HepG2 (cell line): ENCODE results near the gene PTCRA. TPM values are rescaled to one million over a fixed set of nuclear protein-coding genes. Genes with fewer than 3 reads are reported as not detected.

Experiments
- CC2D1A ChIP-seq: sonication (generic); formaldehyde crosslinking; IDR thresholded peaks from 2 replicates; pipeline ENCODE4 v1.8.1; 2023; ENCODE audit warnings: mild to moderate bottlenecking, missing genetic modification reagents
- CEBPB ChIP-seq: IDR thresholded peaks from 2 replicates; pipeline ENCODE4 v1.6.1; 2011; ENCODE audit warnings: low read depth, low read length, improper control_type of control experiment, borderline replicate concordance
- E2F5 ChIP-seq: sonication (generic); formaldehyde crosslinking; conservative IDR thresholded peaks from 2 replicates; pipeline ENCODE4 v1.4.0; 2020; ENCODE audit warnings: missing genetic modification reagents
- HDAC6 ChIP-seq: fragments of 200-600 bp; sonication (generic); IDR thresholded peaks from 2 replicates; pipeline ENCODE4 v1.7.0; 2017; ENCODE audit warnings: mild to moderate bottlenecking, antibody characterized with exemption, low read length, low read depth
- HNRNPL ChIP-seq: fragments of 200-400 bp; formaldehyde crosslinking; IDR thresholded peaks from 2 replicates; pipeline ENCODE4 v1.6.1; 2017; ENCODE audit warnings: mild to moderate bottlenecking, low read depth, low read length
- MAF1 ChIP-seq: sonication (generic); formaldehyde crosslinking; IDR thresholded peaks from 2 replicates; pipeline ENCODE4 v1.5.0; 2020; ENCODE audit warnings: missing genetic modification reagents, borderline replicate concordance
- MYC ChIP-seq: sonication (generic); formaldehyde crosslinking; IDR thresholded peaks from 2 replicates; pipeline ENCODE4 v1.9.0; 2021; ENCODE audit warnings: missing genetic modification reagents, borderline replicate concordance
- RCOR2 ChIP-seq: IDR thresholded peaks from 2 replicates; pipeline ENCODE4 v1.6.1; 2016; ENCODE audit warnings: missing biosample characterization, missing genetic modification reagents
- RFX3 ChIP-seq: IDR thresholded peaks from 2 replicates; pipeline ENCODE4 v1.6.1; 2016; ENCODE audit warnings: missing biosample characterization, missing genetic modification reagents
- SYNCRIP ChIP-seq: fragments of 200-400 bp; formaldehyde crosslinking; IDR thresholded peaks from 2 replicates; pipeline ENCODE4 v1.6.1; 2018; ENCODE audit warnings: mild to moderate bottlenecking, low read depth, low read length; ENCODE audit not compliant: insufficient read depth
- TCF7 ChIP-seq: sonication (generic); IDR thresholded peaks from 2 replicates; pipeline ENCODE4 v1.6.1; 2016; ENCODE audit warnings: antibody characterized with exemption, low read depth
- THAP9 ChIP-seq: sonication (generic); formaldehyde crosslinking; IDR thresholded peaks from 2 replicates; pipeline ENCODE4; 2020; ENCODE audit warnings: missing genetic modification reagents, mild to moderate bottlenecking, borderline replicate concordance
- ZNF225 ChIP-seq: sonication (generic); formaldehyde crosslinking; IDR thresholded peaks from 2 replicates; pipeline ENCODE4 v1.4.0; 2020; ENCODE audit warnings: mild to moderate bottlenecking, missing genetic modification reagents
- ZNF44 ChIP-seq: sonication (generic); formaldehyde crosslinking; IDR thresholded peaks from 2 replicates; pipeline ENCODE4 v1.5.1; 2020; ENCODE audit warnings: mild to moderate bottlenecking, missing genetic modification reagents
- ZNF562 ChIP-seq: sonication (generic); formaldehyde crosslinking; IDR thresholded peaks from 2 replicates; pipeline ENCODE4 v1.8.0; 2022; ENCODE audit warnings: missing genetic modification reagents, borderline replicate concordance
- ZNF609 ChIP-seq: sonication (generic); formaldehyde crosslinking; IDR thresholded peaks from 2 replicates; pipeline ENCODE4 v1.4.0; 2020; ENCODE audit warnings: mild to moderate bottlenecking, missing genetic modification reagents, borderline replicate concordance
- ZNF674 ChIP-seq: sonication (generic); formaldehyde crosslinking; IDR thresholded peaks from 2 replicates; pipeline ENCODE4 v1.5.0; 2020; ENCODE audit warnings: low read depth, mild to moderate bottlenecking, missing genetic modification reagents
- ZNF691 ChIP-seq: sonication (generic); formaldehyde crosslinking; IDR thresholded peaks from 2 replicates; pipeline ENCODE4 v1.4.0; 2020; ENCODE audit warnings: missing genetic modification reagents, low read depth, mild to moderate bottlenecking, borderline replicate concordance
- ZNF766 ChIP-seq: sonication (generic); formaldehyde crosslinking; IDR thresholded peaks from 2 replicates; pipeline ENCODE4 v1.5.0; 2020; ENCODE audit warnings: missing genetic modification reagents, borderline replicate concordance
- ZZZ3 ChIP-seq: sonication (generic); formaldehyde crosslinking; IDR thresholded peaks from 2 replicates; pipeline ENCODE4 v1.4.0; 2020; ENCODE audit warnings: missing genetic modification reagents, mild to moderate bottlenecking, borderline replicate concordance
- polyA plus RNA-seq, 8 experiments: library from polyadenylated mRNA; depleted of rRNA in 3 of 8; stranded (reverse) in 7 of 8; unstranded in 1 of 8; fragments of >200 nt; fragmentation: Illumina TruSeq in 4 of 8; extraction: Trizol in 4 of 8; gene quantifications; 2 replicates each; pipeline versions ENCODE4 v1.2.1 to v1.2.3, GENCODE V29; 2011 to 2016; ENCODE audit warnings: low read depth in 4 of 8, missing spikeins in 1 of 8, mixed read lengths in 1 of 8; ENCODE audit not compliant: insufficient read depth in 1 of 8
- total RNA-seq, 5 experiments: library from RNA; depleted of rRNA; stranded (reverse); fragments of >200 nt; fragmentation: Illumina TruSeq; extraction: Trizol; gene quantifications; 2 replicates each; pipeline ENCODE4 v1.2.3, GENCODE V29; 2016; ENCODE audit warnings: low read depth in 1 of 5

PTCRA gene
- total and polyA plus RNA-seq, 2 of the 13 experiments (the other 11 are each of a cell fraction or from before 2014, with no cell fraction given): not detected

GRCh38 chr6:42960243-42961019, 44.6 kb downstream of the PTCRA start, which contains the start of gene GNMT (continued):
- peak; percentile 14; the same call in 1 of the 2 replicates for TF ChIP-seq RCOR2 (CRISPR knock-in tag)
- 0 out of 2 replicates have a peak, but pooled peaks have one; percentile 51 for TF ChIP-seq ZNF766 (CRISPR knock-in tag)
- TF ChIP-seq ZNF562 (CRISPR knock-in tag): no peak
- TF ChIP-seq THAP9: peak; percentile 85; the same call in 1 of the 2 replicates
- TF ChIP-seq ZZZ3 (CRISPR knock-in tag): no peak
- TF ChIP-seq ZNF225 (CRISPR knock-in tag): peak; percentile 56; the same call in 1 of the 2 replicates
- no peak for TF ChIP-seq CC2D1A (CRISPR knock-in tag)
- no peak for TF ChIP-seq RFX3
- no peak for TF ChIP-seq ZNF674
- TF ChIP-seq HNRNPL: peak; percentile 76; the same call in 1 of the 2 replicates
- peak; percentile 79 for TF ChIP-seq E2F5 (CRISPR knock-in tag)
- TF ChIP-seq MYC (CRISPR knock-in tag): peak; percentile 85
- peak; percentile 90; the same call in 1 of the 2 replicates for TF ChIP-seq ZNF44 (CRISPR knock-in tag)
- TF ChIP-seq ZNF691: no peak
- no peak for TF ChIP-seq CEBPB
- 0 out of 2 replicates have a peak, but pooled peaks have one; percentile 62 for TF ChIP-seq MAF1 (CRISPR knock-in tag)
- no peak for TF ChIP-seq HDAC6
- TF ChIP-seq SYNCRIP: no peak
- TF ChIP-seq ZNF609 (CRISPR knock-in tag): no peak
- no peak; the same call in 1 of the 2 replicates for TF ChIP-seq TCF7
